NB4 (cell line): ENCODE results near the gene ADAMTSL5.

Source experiments
- DNase-seq: peaks from one replicate; pipeline ENCODE4 v3.0.0; 2010; ENCODE audit warnings: low read depth
- H3K4me3 ChIP-seq: one replicate; pipeline ENCODE4 v1.5.1; 2011; ENCODE audit warnings: mild to moderate bottlenecking, low read depth, low read length, moderate library complexity
- MYC ChIP-seq: IDR thresholded peaks from 2 replicates; pipeline ENCODE4 v1.6.1; 2011; ENCODE audit warnings: low read depth, low read length
- POLR2A ChIP-seq: IDR thresholded peaks from 2 replicates; pipeline ENCODE4 v1.6.1; 2011; ENCODE audit warnings: mild to moderate bottlenecking; ENCODE audit not compliant: insufficient read length; ENCODE audit errors: extremely low read depth
- TF ChIP-seq, protein P1 (sequence below): IDR thresholded peaks from 2 replicates; pipeline ENCODE4 v1.6.1; 2011; ENCODE audit warnings: low read depth, low read length
- TF ChIP-seq, protein P2 (sequence below): IDR thresholded peaks from one replicate; pipeline ENCODE4 v1.5.1; 2012; ENCODE audit warnings: low read depth, low read length

ADAMTSL5 gene

DNA sequence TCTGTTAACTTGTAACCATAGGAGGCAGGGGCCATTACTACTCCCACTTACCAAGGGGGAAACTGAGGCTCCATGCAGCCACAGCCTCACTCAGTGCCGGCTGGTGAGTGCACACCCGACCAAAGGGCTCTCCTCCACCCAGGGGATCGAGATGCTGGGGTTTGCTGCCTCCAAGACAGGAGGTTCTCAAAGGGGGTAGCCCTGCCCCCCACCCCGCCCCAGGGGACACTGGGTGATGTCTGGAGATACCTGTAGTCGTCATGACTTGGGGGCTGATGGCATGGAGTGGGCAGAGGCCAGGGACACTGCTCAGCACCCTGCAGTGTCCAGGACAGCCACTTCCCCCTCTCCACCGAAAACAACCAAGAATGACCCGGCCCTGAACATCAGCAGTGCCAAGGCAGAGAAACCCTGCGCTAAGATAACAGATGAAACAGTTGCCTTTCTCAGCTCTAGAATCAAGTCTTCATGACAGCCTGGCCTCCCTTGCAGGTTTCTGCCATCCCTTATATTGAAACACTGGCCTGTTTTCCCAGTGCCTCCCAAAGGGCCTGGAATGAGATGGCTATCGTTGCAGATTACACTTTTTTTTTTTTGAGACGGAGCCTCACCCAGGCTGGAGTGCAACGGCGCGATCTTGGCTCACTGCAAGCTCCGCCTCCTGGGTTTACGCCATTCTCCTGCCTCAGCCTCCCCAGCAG is 18.6 kb downstream of the ADAMTSL5 start:
- H3K4me3 ChIP-seq, result no peak overlapping the region
- TF ChIP-seq POLR2A (no peak), MYC (no peak)
- TF ChIP-seq, protein P1, sequence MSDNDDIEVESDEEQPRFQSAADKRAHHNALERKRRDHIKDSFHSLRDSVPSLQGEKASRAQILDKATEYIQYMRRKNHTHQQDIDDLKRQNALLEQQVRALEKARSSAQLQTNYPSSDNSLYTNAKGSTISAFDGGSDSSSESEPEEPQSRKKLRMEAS, result no peak
- TF ChIP-seq, protein P2, sequence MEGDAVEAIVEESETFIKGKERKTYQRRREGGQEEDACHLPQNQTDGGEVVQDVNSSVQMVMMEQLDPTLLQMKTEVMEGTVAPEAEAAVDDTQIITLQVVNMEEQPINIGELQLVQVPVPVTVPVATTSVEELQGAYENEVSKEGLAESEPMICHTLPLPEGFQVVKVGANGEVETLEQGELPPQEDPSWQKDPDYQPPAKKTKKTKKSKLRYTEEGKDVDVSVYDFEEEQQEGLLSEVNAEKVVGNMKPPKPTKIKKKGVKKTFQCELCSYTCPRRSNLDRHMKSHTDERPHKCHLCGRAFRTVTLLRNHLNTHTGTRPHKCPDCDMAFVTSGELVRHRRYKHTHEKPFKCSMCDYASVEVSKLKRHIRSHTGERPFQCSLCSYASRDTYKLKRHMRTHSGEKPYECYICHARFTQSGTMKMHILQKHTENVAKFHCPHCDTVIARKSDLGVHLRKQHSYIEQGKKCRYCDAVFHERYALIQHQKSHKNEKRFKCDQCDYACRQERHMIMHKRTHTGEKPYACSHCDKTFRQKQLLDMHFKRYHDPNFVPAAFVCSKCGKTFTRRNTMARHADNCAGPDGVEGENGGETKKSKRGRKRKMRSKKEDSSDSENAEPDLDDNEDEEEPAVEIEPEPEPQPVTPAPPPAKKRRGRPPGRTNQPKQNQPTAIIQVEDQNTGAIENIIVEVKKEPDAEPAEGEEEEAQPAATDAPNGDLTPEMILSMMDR, result no peak
- DNase-seq, result no peak

DNA sequence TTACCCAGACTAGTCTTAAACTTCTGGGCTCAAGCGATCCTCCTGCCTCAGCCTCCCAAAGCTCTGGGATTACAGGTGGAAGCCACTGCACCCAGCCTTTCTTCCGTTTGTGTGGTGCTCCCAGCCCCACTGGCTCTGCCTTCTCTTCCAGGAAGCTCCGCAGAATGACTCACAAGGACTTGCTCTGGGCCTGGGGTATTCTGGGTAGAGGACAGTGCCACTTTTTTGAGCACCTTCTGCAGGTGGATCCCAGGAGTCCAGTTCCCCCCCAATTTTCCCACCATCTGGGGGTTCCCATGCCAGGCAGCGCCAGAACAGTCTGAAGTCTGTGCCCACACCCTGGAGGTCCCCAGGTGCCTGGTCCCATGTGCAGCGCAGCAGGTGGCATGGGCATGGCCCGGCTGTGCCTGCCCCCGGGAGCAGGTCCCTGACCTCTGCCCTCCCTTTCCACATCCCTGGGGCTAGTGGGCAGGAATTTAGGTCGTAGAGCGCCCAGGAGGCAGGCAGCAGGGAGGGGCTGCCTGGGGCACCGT is 20.3 kb downstream of the ADAMTSL5 start:
- TF ChIP-seq MYC (no peak), POLR2A (no peak)
- TF ChIP-seq, protein P2, result no peak
- TF ChIP-seq, protein P1, result no peak
- no peak overlapping the region for H3K4me3 ChIP-seq
- DNase-seq, result no peak

DNA sequence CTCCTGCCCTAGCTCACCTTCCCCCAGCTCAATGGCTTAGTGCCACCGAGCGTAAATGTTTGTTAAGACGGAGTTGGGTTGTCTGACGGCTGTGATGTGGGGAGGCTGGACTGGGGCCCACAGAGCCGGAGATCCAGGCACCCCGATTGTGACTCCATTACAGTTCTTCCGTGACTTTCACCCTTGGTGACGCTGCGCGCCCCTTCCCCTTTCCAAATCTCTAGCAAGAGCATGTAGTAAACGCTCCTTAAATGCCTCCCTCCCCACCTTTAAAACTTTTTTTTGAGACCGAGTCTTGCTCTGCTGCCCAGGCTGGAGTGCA is 21.0 kb downstream of the ADAMTSL5 start:
- no peak for DNase-seq

DNA sequence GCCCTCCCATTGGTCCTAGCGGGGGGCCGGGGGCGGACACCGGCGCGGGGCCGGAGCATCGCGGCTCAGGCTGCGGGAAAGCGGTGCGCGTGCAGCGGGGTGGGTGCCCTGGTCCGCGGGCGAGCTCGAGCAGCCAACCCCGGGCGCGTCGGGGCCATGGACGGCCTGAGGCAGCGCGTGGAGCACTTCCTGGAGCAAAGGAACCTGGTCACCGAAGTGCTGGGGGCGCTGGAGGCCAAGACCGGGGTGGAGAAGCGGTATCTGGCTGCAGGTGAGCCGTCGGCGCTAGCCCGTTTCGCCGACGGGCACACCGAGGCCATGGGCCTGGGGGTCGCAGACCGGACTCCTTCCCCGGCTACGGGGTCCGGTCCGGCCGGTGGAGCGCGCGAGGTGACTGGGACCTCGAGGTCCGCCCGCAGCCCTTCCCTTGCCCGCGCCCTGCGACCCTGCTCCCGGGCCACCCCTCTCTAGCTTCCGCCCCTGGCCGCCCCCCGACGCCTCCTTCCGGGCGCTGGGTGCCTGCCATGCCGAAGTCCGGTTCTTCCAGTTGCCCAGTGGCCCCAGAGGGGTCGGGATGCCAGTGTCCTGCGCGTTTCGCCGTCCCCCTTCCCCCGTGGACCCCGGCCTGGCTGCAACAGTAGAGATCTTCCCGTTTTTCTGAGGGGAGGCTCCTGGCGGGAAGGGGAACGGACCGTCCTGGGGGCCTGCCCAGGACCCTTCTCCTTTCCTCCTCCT is 21.5 kb downstream of the ADAMTSL5 start, which contains the start of gene REEP6:
REEP6 (plus strand) TSS at position 68 of the 735 bp plus-strand sequence; CDS start at position 157, 89 bp downstream.
- DNase-seq, result no peak
- H3K4me3 ChIP-seq, result peak within 1 kb of the TSS; percentile 46
- peak; percentile 43 for TF ChIP-seq POLR2A
- TF ChIP-seq, protein P1, result no peak

More for the DNA sequence above, 21.0 kb downstream of the ADAMTSL5 start:
- TF ChIP-seq MYC, result no peak
- TF ChIP-seq, protein P2, result no peak
- TF ChIP-seq, protein P1, result no peak
- TF ChIP-seq POLR2A, result no peak
- no peak overlapping the region for H3K4me3 ChIP-seq

DNA sequence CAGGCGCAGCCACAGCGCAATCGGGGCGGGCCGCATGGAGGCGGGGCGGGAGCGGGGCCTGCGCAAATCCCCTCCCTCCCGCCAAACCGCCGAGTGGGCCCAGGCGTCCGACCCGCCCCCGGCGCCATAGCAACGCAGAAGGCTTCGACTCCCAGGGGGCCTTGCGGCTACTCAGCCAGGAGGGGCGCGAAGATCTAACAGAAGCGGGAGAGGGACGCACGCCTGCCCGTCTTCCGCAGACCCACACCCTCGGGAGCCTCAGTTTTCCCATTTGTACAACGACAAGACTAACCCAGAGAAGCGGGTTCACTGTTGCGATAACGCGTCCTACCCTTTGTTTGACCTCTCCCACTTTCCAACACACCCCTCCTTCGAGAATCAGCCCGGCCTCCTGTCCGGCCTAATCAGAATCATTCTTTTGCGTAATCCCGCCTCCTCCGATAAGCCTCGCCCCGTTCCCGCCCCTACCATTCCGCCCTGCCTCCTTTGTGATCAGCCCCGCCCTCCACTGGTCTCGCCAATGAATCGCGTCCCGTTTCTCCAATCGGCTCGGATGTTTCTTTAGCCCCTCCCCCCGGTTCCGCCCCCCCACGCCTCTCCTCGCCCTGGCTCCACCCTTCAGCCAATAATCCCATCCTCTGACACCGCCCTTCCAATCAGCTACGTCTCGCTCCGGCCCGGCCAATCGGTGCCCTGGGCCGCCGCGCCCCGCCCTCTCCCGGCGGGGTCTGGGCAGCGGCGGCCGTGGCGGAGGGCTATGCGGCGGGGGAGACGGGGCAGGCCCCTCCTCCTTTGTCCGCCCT is 22.3 kb downstream of the ADAMTSL5 start, which contains the start of gene PCSK4:
PCSK4 (minus strand) TSS at position 40 of the 803 bp plus-strand sequence; CDS start at position 36, 4 bp downstream.
- TF ChIP-seq, protein P1, result peak; percentile 23; the same call in 1 of the 2 replicates
- TF ChIP-seq, protein P2, result no peak
- peak; percentile 96 for DNase-seq
- H3K4me3 ChIP-seq, result peak within 1 kb of the TSS; percentile 46
